ENCODE data around the gene PDE12. TPM values are rescaled to one million over a fixed set of nuclear protein-coding genes. Genes with fewer than 3 reads are reported as not detected.

PDE12 gene
- total RNA-seq, 2 donors from 2014 or later: 20.6 to 38.7 TPM

GRCh38 chr3:57572096-57572495 lies 16.0 kb downstream of the PDE12 start:
- no peaks in the 10 kb centered on the region for H3K27me3 ChIP-seq (replicated peaks; ENCODE audit: insufficient read depth)
- ATAC-seq (ENCODE audit: insufficient number of reproducible peaks, low FRiP score, low read depth): no peak
- peaks cover 34% of the 10 kb centered on the region for H3K36me3 ChIP-seq
- no peaks in the 10 kb centered on the region for H3K9me3 ChIP-seq
- no peak for DNase-seq (ENCODE audit: low spot score)
- no peak overlapping the region for H3K27ac ChIP-seq
- no peak for TF ChIP-seq CTCF (IDR thresholded peaks at IDR 0.05)
- H3K4me1 ChIP-seq (ENCODE audit: control insufficient read depth in 1 of 2, low read depth in 2 of 2): peaks cover 7 to 14% of the 10 kb centered on the region in 2 donors
- no peak overlapping the region for H3K4me3 ChIP-seq

- H3K9me3 ChIP-seq: no peaks in the 10 kb centered on the region
- DNase-seq (ENCODE audit: low spot score) (no peak), ATAC-seq (ENCODE audit: insufficient number of reproducible peaks, low FRiP score, low read depth) (no peak)
- peak overlapping the region in 1 of 2 donors; percentile 47 for H3K27ac ChIP-seq
- peaks cover 48% of the 10 kb centered on the region for H3K36me3 ChIP-seq
- no peak overlapping the region for H3K4me3 ChIP-seq
- H3K27me3 ChIP-seq (replicated peaks; ENCODE audit: insufficient read depth): no peaks in the 10 kb centered on the region
- peaks cover 8 to 19% of the 10 kb centered on the region in 2 donors for H3K4me1 ChIP-seq (ENCODE audit: control insufficient read depth in 1 of 2, low read depth in 2 of 2)
- no peak for TF ChIP-seq CTCF (IDR thresholded peaks at IDR 0.05)
Measured at GRCh38 chr3:57575966-57576626, 20.0 kb downstream of the PDE12 start.

GRCh38 chr3:57577801-57578200 lies 21.7 kb downstream of the PDE12 start:
- H3K36me3 ChIP-seq: peaks cover 47% of the 10 kb centered on the region
- no peaks in the 10 kb centered on the region for H3K9me3 ChIP-seq
- DNase-seq (ENCODE audit: low spot score): no peak
- H3K27me3 ChIP-seq (replicated peaks; ENCODE audit: insufficient read depth): no peaks in the 10 kb centered on the region
- peaks cover 8 to 21% of the 10 kb centered on the region in 2 donors for H3K4me1 ChIP-seq (ENCODE audit: control insufficient read depth in 1 of 2, low read depth in 2 of 2)
- no peak overlapping the region for H3K4me3 ChIP-seq
- no peak overlapping the region for H3K27ac ChIP-seq
- no peak for TF ChIP-seq CTCF (IDR thresholded peaks at IDR 0.05)
- no peak for ATAC-seq (ENCODE audit: insufficient number of reproducible peaks, low FRiP score, low read depth)

GRCh38 chr3:57582474-57583168 lies 26.5 kb downstream of the PDE12 start:
- Histone ChIP-seq H3K27ac (no peak overlapping the region), H3K9me3 (no peaks in the 10 kb centered on the region), H3K4me1 (ENCODE audit: control insufficient read depth in 1 of 2, low read depth in 2 of 2) (peaks cover 24 to 29% of the 10 kb centered on the region in 2 donors), H3K4me3 (no peak overlapping the region), H3K36me3 (peaks cover 27% of the 10 kb centered on the region), H3K27me3 (replicated peaks; ENCODE audit: insufficient read depth) (no peaks in the 10 kb centered on the region)
- no peak for DNase-seq (ENCODE audit: low spot score)
- ATAC-seq (ENCODE audit: insufficient number of reproducible peaks, low FRiP score, low read depth): no peak
- TF ChIP-seq CTCF (IDR thresholded peaks at IDR 0.05): no peak

- DNase-seq (ENCODE audit: low spot score) (no peak), ATAC-seq (ENCODE audit: insufficient number of reproducible peaks, low FRiP score, low read depth) (no peak)
- TF ChIP-seq CTCF (IDR thresholded peaks at IDR 0.05): no peak
- no peaks in the 10 kb centered on the region for H3K27me3 ChIP-seq (replicated peaks; ENCODE audit: insufficient read depth)
- no peaks in the 10 kb centered on the region for H3K9me3 ChIP-seq
- peaks cover 26% of the 10 kb centered on the region for H3K36me3 ChIP-seq
- H3K4me1 ChIP-seq (ENCODE audit: control insufficient read depth in 1 of 2, low read depth in 2 of 2): peaks cover 27 to 33% of the 10 kb centered on the region in 2 donors
- no peak overlapping the region for H3K4me3 ChIP-seq
- H3K27ac ChIP-seq: no peak overlapping the region
Measured at GRCh38 chr3:57583544-57583943, 27.5 kb downstream of the PDE12 start.

All from thoracic aorta (tissue), 2 donors.